HG03045 (cell line): Measurements from ENCODE around the gene FAM131A.
A peak's percentile ranks its signal among the peaks of the same experiment; 100 is the strongest.

Experiments
- ATAC-seq: cut with Tn5 transposase; IDR thresholded peaks from one replicate; pipeline ENCODE4 v1.9.1; 2021; ENCODE audit warnings: mild to moderate bottlenecking, moderate library complexity; ENCODE audit not compliant: unreplicated experiment

FAM131A gene

DNA sequence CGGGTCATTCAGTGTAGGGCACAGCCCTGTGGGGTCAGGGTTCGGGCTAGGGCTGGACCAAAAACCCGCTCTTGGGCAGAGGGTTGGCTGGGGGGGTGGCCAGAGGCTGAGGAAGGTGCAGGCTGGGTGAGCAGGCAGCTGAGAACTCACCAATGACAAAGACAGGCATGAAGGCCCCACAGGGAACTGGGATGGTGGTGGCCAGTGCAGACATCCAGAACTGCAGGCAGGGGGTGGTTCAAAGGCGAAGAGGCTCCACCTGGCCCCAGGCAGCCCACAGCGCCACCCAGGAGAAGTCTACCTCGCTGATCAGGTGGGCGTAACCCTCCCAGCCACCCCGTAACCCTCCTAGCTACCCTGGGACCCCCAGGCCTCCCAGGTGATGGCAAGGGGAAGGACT lies 17.4 kb downstream of the FAM131A start:
- ATAC-seq = no peak

DNA sequence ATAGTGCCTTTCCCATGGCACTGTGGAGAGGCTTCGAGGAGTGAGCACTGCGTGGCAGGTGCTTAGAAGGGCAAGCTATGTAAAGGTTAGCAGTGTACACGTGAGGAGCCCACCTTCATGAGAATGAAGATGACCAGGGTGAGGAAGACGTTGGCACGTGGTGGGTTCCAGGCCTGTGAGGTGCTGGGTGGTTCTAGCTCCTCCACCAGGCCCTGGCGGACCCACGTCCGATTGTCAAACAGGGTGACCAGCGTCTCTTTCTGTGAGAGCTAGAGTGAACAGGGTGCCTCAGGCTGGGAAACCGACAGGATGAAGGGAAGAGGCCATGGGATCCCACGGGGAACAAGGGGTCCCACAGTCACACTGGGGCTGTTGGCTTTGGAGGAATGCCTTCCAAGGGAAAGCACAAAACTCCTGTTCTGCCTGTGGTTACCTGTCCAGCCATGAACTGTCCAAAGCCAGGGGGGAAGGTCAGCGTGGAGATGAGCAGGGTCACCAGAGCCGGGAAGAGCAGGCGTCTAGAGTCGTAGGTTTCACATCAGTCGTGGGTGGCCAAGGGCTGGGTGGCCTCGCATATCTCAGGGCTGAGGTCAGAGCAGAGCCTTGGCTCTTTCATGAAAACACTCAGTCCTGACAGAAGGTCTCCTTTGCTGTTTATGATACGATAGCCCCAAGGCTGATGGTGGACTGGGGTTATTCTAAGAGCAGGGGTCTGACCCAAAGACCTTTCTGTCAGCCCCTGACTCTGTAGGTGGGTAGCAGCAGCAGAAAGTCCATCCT lies 18.1 kb downstream of the FAM131A start:
- no peak for ATAC-seq

DNA sequence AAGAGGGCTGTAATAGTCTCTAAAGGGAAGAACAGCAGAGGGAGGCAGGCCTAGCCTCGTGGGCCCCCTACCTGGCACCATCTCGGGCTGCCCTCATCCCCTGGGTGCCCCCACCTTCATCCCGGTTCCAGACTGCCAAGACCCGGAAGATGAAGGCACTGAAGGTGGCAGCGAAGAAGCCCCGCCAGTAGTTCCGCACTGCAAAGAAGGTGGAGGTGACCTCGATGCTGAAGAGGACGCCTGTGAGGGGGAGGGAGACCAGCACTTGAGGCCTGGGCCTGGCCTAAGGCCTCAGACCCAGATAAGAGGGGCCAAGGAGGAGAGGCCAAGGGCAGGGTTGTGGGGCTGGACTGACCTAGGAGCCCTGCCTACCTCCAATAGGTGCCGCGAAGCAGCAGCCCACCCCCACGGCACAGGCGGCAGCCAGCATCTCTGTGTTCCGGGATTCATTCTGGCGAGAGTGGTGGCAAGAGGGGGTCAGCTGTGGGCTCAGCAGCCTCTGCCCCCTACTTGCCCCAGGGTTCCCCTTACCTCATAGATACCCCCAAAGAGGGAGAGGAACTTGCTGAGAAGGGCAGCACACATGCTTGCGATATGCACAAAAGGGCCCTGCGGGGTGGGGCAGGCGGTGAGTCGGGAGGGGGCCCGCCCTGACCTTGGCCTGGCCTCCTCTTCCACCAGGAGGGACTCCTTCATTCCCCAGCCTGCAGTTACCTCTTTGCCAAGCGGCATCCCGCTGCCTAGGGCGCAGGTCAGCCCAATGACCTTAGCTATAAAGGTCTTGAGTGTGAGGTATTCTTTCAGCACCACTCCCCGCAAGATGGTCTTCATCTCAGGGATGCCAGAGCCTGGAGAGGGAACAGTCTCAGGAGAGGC lies 20.1 kb downstream of the FAM131A start:
- no peak for ATAC-seq

DNA sequence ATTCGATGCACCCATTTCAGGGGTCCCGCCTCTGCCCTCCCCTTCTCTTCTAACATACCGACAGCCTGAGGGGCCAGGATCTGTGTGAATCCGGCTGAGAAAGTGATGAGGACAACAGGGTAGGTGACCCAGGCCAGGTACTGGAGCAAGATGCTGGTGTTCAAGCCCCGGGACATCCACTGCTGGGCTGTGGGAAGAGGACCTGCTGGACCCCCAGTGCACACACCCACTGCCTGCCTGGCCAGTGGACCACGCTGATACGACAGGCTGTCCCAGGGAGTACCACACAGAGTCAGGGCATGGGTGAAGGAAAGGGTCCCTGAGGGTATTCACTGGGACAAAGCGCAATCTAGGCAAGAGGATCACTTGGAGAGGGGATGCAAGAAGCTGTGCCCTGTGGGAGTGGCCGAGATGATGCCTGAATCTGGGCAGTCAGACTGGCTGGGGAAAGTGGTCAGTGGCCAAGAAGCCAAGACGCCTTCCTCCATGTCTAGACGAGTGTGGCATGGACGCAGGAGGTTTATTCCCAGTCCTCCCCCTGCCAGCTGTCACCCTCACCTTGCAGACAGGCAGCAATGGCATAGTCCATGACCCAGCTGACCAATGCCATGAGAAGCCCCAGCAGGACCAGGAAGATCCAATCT lies 20.8 kb downstream of the FAM131A start:
- no peak for ATAC-seq

DNA sequence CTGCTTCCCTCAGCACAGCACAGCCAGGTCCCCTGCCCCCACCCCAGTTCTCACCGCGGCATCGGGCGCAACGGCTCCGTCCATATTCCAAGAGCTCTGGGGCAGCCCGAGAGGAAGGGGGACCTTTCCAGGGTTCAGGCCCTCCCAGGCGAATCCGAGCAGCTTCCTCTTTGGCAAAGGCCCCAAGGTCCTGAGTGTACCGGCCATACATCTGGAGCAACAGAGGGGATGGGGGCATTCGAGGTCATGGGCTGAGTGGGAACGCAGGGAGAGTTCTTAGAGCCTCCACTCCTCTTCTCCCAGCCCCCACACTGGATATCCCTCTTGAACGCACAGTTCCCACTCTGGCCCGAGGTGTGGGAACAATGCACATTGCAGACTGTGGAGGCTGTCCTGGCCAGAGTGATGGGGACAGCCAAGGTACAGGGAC lies 21.5 kb downstream of the FAM131A start:
- no peak for ATAC-seq

DNA sequence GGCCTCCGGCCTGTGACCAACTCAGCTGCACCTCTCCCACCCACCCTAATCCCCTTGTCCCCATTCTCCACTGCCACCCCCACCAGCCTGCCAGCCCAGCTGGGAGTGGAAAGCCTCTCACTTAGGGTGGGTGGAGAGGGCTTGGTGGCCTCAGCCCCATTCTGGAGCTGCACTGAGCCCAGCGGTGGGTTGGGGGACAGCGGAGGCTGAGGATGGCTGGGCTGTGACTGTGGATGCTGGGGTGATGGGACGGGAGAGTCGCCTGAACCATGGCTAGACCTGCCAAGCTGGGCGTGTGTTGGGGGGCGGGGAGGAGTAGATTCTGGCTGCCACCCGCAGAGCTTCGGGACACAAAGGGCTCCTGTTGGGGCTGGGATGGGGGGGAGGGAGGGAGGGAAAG lies 22.2 kb downstream of the FAM131A start:
- ATAC-seq = no peak

DNA sequence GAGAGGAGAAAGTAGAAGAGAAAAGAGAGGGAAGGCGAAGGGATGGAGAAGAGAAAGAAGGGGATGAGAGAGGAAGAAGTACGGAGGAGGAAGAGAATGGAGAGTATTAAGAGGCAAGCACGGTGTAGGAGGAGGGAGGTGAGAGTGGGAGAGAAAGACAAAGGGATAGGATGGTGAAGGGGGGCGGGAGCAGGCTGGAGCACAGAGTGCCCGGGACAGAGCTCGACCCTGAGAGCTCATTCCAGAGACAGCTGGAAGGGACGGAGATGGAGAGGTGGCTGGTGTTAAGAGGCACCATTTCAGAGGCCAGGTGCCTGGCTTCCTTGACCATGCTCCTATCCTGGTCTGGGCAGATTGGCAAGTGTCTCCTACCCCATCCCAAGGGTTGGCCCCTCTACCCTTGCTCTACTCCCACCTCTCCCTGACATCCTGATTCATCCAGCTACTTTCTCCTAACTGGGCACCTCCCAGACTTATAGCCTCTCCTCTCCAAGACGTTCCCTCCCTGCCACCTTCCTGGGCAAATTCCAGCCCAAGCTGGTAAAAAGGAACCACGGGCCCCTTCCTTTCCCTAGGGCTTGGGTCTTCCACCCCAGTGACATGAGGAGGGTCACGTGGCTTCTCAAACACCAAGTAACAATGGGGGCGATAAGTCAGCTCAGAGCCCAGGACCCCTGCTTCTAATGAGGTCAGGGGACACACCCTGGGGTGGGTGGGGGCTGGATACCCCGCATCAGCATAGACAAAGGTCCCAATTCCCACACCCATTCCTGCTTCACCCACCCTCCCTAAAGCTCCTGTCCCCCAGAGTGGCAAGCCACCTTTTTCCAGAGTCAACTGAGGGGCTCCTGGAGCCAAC lies 22.9 kb downstream of the FAM131A start:
- no peak for ATAC-seq

DNA sequence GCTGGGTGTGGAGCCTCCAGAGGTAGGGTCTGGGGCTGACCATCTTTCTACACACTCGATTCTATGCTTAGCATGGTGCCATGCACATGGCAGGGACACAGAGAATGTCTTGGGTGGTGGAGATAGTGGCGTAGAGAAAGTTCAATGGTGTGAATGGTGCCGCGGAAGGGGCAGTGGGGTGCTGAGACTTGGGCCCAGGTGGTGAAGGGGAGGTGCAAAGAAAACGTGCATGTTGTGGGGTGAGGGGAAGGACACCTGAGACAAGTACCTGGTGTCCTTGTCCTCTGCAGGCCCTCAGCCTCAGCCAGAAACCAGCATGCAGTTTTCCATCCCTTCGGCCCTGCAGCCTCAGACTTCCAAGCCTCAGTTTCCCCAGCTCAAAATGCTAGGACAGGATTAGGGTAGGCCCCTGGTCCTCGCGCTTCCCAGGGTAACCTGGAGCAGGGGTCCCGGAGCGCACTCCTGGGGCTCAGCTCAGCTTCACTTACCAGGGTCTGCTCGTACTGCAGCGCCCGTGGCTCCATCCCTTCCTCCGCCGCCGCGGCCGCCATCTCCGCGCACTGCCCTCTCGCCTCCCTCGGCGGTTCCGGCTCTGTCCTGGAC lies 23.6 kb downstream of the FAM131A start:
- ATAC-seq = no peak

DNA sequence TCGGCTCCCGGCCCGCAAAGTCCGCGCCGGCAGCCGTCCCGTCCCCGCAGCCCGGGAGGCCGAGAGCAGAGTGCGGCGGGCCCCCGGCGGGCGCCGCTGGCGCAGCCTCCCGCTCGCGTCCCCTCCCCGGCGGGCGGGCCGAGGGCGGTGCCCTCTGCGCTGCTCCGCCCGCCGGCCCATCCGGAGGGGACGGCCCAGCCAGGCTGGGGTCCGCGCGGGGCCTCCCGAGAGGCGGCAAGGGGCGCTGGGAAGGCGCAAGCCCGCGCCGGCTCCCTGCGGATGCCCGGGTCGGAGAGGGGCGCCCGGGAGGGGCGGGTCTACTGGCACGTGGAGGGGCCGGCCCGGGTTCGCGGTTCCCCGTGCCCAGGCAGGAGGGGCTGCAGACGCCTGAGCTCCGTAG lies 24.1 kb downstream of the FAM131A start, which contains the start of the genes CLCN2 and POLR2H:
CLCN2 (minus strand) TSS at position 74 of the 400 bp plus-strand sequence. CDS start 126 bp downstream, outside the sequence.
POLR2H (plus strand) TSS at position 179 of the 400 bp plus-strand sequence. CDS start 1,783 bp downstream, outside the sequence.
- ATAC-seq = peak; percentile 40

DNA sequence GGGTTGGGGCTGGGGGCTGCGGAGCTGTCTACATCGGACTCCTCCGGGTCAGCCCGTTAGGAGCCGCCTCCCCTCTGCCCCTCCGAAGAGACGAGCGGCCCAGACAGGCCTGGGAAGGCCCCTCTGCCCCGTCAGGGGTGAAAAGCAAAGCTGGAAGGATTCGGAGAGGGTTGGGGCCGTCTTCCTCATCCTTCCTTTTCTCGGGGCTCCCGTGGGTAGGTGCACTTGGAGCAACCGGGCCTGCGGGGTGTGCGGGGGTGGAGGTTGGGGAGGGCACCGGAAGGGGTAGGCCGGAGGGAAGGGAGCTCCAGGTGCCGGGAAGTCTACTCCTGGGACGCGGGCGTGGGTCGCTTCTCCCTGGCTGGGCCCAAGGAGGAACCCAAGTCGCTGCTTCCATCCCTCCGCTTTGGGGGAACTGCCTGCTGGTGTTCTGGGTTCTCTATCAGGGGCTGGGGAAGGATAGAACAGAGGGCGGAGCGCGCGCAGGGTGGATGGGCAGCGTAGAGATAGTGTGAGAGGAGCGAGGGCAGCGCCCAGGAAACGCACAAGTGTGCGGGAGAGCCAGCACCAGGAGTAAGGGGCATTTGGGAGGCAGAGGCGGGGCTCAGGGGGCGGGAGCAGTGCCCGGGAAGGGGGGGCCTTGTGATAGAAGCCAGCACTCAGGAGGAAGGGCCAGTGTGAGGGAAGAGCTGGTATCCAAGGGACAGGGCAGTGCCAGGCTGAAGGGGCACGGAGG lies 24.7 kb downstream of the FAM131A start:
- peak; percentile 5 for ATAC-seq

DNA sequence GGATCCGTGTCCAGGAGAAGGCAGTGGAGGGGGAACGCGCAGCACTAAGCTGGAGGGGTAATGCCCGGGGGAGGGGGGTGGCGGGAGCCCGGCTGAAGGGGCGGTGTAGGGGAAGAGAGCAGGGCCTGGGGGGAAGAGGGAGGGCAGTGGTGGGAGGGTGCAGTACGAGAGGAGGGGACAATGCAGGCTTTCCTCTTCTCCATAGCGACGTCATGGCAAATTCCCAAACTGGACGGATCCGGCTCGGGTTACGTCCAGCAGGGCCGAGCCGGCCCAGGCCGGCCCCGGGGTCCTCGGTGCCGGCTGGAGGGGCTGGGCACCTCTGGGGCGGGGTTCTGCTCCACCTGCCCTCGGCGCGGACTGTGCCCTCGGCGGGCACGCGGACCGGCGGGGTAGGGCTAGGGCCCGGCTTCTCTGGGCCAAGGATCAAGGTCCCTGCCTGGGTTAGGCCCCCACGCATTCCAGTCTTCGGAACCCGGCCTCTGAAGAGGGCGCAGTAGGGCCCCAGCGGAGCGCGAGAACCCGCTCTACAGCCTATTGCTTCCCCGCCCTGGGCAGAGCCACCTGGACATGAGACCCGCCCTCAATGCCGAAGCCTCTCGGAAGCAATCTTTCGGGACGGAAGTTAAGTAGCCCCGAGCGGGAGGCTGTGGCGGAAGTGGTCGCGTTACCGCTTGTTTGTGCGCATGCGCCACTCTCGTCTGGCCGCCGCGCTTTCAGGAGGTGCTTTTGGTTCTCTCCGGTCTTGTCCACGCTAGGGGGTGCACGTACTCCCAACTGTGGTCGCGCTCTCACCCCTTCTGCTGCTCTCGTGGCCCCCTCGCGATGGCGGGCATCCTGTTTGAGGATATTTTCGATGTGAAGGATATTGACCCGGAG lies 25.5 kb downstream of the FAM131A start:
- peak; percentile 89 for ATAC-seq

DNA sequence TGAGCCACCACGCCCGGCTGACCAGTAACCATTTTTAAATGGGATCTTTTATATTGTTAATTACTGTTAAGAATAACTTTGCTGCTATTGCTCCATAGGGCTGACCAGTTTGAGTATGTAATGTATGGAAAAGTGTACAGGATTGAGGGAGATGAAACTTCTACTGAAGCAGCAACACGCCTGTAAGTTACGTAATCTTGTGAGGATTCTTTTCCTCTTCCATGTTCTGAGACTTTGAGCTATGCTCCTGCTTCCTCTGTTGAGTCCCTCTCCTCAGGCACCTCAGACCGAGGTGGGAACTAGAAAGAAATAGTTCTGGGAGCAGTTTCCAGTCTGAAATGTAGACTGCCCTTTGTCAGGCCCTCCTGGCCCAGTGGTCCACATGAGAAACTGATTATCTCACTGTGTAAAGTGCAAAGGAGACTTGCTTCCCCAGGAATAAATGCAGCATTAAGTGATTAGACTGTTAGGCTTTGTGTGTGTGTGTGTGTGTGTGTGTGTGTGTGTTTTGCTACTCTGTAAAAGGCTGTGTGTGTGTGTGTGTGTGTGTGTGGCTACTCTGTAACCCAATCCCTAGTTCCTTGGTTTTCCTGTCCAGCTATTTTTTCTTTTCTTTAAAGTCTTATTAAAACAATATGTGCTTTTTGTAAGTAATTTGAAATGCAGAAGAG lies 29.4 kb downstream of the FAM131A start:
- ATAC-seq = no peak

DNA sequence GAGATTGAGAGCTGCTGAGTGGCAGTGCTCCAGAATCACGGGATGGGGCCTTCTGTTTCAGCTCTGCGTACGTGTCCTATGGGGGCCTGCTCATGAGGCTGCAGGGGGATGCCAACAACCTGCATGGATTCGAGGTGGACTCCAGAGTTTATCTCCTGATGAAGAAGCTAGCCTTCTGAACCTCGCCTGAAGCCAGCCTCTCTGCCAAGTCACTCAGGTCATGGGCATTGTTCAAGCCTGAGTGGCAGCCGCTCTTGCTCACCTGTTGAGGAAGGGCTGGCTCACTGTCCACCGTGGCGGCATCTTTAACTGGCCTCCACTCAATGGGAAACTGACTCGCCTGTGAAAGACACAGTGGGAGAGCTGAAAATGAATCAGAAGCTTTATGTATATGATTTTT lies 30.7 kb downstream of the FAM131A start:
- ATAC-seq = no peak

DNA sequence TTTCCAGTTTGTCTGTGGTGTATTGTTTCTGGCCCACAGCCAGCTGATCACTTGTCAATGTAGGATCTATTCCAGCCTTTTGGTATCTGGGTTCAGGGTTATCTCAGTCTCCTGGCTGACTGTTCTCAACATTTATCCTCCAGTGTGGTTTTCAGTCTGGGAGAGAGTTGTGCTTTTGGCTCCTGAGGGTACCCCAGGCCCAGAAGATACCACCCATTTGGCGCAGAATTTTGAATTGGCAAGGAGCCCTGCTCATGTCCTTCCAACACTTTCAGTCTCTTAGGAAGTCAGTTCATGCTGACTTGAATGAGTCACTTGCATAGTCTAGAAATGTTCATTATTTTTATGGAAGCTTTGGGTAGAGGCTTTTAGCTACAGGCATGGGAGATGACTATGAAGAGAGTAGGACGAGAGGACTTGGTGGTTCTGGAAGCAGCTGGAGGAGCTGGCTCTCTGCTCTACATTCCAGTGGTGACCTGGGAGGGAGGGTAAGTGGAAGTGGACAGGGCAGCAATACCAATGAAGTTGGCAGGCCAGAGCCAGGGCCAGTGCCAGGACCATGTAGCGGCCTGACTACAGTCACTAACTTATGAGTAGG lies 31.3 kb downstream of the FAM131A start:
- no peak for ATAC-seq

DNA sequence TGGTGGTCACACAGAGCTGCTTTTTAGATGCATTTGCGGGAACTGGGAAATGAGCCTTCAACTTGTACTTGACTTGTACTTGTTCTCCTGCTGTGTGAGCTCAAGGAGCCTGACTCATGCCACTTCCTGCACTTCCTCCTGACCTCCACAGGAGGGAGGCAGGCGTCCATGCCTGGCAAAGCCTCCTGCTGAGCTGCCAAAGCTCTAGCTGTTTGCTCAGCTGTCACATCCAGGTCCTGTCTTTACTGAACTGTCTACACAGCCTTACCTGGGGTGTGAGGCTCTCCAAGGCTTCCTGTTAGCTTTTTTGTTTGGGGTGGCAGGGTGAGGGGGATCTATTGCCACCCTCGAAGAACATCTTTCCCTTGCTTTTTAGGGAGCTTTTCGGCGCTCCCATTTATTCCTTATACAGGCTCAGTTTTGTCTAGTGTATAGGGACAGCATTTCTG lies 34.2 kb downstream of the FAM131A start:
- peak; percentile 74 for ATAC-seq

DNA sequence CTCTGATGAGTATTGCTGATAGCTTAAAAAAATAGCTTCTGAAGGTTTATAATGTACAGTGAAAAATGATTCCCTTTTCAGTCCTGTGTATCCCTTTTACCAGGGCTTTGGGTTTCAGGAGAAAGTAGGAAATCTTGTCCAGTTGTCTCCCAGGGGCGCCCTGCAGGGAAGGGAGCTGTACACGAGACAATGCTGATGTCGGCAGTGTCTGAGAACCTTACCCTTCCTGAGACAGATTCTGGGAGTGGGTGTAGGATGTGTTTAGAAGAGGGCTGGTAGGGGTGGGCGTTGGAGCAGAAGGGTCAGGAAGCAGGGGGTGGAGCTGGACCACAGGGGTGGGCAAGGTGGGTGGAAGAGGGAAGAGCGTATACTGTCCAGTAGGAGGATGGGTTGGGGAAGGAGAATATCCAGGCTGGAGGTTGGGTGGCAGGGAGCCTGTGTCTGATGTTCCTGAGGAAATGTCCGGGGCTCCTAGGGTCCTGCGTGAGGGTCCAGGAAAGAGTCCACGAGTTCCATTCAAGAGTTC lies 35.0 kb downstream of the FAM131A start:
- ATAC-seq = no peak

DNA sequence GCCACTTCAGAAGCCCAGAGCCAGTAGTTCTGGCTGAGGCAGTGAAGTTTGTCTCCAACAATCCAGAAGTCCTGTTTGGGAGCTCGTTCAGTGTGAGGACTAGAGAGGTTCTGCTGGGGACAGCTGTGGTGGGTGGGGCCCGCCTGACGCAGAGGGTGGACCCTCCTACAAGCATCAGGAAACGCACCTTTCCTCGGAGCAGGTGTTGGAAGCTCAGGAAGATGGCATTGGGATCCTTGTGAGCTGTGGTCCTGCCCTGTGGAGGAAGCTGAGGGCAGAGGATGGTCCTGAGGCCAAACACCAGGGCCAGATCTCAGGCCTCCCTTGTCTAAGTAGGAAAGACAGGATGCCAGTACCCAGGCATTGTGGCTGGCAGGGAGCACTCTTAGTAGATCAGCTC lies 35.5 kb downstream of the FAM131A start:
- ATAC-seq = no peak
